NCI-H748 treated with DMSO at 0.1 percent for 48 hours (cell line): ENCODE results near the gene BDKRB2.

ENCODE experiments used
- DNase-seq: peaks from one replicate; lab custom pipeline; 2025; lab: John Stamatoyannopoulos, UW

BDKRB2 gene

DNA sequence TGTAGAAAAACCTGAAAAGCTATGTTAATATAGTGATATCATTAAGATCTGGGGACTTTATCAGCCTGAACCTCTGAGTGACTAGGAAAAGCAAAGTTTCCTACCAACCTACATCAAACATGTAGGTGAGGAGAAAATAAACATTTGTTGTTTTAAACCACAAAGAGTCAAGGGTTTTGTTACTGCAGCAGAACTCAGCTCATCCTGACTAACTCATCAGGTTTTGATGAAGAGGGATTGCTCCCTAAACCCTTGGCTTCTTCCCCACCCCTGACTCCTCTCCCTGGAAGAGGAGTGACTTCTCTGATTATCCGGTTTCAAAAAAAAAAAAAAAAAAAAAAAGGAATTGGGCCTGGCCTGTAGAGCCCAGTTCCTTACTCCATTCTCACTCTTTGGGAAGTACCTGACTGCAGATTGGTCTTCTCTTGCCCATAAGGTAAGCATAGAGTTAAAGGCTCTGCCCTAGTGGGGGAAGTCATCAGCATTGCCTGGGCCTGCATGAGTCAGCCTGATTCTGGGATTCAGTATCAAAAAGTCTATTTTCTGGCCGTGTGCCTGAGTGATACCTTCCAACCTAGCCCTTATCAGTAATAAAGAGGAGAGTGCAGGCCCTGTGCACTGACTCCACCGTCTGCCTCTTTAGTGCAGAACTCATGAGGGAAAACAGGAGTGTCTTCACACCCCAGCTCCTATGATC is 68.3 kb downstream of the BDKRB2 start:
- no peak for DNase-seq

DNA sequence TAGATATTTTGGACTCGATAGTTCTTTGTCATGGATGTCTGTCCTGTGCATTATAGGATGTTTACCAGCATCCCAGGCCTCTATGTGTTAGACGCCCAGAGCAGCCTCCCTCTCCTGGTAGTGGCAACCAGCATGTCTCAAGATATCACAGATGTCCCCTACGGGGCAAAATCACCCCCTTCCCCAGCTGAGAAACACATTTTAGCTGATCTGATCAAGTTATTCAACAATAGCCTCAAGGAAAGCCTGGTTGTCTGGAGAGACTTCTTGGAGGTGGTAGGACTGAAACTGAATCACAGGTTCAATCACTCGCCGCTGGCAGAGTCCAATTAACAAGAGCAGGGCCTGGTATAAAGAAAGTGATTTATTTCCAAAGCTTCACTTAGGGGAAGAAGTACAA is 69.0 kb downstream of the BDKRB2 start:
- no peak for DNase-seq

DNA sequence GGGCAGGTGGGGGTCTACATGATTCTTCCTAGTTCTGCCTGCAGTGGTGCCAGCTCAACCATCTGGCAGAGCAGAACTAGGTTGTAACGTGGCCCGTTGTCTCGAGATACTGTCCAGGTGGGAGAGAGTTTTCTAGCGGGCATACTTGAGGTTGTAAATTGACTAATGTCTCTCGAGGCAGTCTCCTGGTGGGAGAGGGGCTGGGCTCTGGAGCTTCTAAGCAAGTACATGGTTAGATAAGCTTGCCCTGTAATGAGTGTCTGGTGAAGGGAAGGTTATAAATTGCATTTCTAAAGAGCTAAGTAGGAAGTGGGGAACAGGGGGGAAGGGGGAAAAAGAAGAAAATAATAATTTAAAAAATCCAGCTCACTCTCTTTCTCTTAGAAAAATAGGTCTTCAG is 69.5 kb downstream of the BDKRB2 start:
- DNase-seq = no peak

DNA sequence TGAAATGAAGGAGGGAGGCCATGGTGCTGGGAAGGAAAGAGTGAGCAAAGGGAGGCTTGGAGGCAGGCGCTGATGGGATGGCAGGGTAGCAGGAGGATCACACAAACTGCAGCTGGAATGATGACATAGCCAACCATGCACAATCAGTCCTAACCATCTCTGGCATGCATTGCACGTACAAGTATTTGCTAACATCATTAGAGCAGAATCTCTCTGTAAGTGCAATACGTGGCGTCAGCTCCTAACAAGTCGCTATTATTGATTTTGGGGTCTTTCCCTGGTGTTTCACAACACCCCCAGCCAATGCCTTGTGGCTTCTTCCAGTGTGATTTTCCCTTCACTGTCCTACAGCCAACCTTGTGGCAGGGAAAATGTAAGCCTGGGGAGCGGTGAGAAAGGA is 69.9 kb downstream of the BDKRB2 start:
- no peak for DNase-seq

DNA sequence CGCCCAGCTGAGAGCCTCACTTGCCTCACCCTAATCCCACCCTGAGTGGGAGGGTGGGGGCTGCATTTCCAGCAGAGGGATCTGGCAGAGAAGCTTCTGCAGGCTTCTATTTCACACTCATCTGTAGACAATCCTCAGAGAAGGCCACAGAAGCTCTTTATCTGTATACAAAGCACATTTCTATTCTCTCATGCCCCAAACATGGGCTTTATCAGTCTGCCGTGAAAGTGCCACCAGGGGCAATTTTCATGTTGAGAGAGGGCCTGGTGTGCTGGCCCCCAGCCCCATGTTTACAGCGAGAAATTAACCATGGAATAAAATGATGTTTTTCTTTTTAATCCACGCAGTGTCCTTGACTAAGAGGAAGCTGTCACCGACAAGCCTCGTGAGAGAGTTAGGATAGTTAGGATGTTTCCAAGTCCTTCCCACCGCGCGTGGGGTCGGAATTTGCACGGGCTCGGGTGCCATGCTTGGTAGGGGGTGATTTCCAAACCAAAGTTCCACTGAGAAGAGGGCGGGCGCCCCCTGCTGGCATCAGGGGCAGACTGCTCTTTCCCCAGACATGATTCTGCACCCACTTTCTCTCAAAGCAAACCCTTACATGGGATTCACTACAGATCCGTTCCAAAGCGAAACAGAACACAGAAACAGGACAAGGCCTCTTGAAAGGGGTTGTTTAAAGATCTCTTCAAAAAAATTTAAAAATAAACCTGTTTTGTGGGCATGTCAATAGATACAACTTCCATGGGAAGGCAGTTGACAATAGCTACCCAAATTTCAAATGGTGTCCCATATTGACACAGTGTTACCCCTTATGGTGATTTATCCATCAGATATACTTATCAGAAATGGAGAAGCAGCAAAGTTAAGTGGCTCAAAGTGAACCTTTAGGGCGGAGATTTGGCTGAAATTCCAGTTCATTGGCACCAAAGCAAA is 70.8 kb downstream of the BDKRB2 start:
- peak; percentile 60 for DNase-seq

DNA sequence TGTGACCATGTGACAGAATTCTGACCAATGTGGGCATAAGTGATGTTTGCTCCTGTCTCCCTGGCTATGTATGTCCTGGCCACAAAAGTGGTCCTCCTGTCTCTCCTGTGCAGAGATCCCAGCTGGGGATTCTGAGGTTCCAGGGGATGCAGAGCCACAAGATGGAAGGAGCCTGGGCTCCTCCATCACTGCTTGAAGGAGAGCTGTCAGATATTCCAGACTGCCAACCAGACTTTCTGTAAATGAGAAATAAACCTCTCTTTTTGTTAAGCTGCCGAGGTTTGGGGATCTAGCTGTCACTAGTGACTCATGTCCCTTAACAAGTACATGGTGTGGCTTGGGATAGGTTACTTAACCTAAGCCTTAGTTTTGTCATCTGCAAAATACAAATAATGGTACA is 73.3 kb downstream of the BDKRB2 start:
- no peak for DNase-seq

DNA sequence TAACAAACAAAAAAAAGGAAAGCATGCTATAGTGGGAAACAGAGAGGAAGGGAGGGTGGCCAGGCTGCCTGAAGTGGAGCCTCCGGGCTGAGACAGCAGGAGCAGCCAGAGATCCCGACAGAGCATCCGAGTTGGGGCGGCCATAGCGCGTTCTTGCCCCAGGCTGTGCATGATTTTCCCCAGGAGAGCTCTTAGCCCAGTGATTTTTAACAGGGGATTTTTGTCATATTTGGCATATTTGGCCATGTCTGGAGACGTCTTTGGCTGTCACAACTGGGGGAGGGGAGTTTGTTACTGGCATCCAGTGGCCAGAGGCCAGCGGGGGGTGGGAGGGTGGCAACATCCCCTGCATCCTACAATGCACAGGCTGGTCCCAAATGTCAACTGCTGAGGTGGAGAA is 74.9 kb downstream of the BDKRB2 start:
- no peak for DNase-seq

DNA sequence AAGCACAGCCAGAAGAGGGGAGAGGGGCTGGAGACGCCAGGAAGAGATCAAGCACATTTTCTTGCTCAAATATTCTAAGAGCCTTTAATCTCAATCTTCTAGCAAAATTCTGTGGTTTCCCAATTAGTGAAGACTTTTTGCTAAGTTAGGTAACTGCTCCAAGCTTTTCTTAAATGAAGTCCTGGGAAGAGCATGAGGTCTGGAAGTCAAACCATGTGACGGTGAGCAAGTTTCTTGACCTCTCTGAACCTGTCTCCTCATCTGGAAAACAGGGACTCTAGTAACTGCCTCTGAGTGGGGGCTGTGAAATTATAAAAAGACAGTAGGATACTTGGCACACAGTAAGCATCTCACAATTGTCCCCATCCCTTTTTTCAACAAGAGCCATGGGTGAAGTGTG is 75.5 kb downstream of the BDKRB2 start:
- DNase-seq = no peak

DNA sequence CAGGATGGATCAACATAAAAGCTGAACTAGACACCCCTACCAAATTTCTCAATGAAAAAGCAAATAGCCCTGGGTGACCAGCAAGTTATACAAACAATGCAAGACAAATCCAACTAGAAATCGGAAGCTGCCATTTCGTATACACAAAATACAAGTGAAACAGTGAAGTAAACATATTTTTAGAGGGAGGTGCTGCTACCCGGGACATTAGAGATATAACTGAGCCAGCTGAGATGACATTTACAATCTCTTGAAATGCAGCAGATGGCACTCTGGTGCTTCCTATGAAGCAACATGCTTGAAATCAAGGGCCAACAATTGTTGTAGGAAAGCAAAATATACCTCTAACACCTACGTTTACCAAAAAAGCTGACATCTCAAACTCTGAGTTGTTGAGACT is 76.8 kb downstream of the BDKRB2 start:
- DNase-seq = no peak

DNA sequence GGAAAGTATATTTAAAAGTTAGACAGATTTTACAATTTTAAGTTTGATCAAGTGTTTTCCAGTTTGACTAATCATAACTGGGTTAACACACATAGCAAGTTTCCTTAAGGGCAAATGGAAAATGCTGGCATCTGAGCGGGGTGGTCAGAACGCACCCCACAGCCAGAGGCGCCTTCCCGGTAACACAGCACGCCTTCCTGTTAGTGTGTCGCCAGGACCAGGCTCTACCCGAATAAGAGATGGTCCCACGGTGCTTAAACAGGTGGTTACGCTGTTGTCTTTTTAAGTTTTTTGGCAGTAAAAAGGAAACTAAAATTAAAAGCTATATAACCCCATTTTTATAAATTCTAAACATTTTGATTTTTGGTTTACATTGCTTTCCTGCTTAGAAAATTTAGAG is 79.4 kb downstream of the BDKRB2 start:
- no peak for DNase-seq

DNA sequence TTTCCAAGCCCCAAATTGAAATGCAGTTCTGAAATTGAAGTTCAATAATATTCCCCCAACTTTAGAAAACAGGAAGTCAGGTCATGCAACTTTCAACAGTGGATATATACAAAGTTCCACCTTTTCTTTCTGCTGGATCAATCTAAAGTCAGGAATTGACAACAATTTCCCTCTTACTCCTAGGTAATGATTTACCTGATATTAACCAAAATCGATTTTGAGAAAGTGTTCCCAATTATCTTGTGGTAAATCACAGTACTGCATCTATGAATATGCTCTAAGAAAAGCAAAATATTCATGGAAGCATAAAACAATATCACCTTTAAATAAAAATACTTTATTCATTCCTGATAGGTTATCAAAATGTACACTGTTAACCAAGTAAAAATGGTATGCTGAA is 79.8 kb downstream of the BDKRB2 start:
- no peak for DNase-seq

DNA sequence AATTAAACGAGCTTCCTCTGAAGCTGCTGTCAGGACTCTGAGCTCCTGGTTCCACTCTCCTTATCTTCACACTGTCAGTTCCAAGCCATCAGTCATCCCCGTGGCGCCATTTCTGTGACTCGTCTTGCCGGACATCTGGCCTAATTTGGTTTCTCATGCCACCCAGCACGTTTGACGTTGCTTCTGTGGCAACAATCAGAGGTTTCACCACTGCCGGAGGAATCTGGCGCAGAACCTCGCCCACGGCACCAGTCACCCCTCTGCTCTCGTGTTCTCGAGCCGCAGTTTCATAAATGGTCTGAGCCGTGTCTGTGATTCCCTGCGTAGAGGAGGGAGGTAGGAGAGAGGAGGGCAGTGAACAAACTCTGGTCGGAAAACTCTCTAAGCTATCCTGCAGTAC is 81.0 kb downstream of the BDKRB2 start:
- no peak for DNase-seq

DNA sequence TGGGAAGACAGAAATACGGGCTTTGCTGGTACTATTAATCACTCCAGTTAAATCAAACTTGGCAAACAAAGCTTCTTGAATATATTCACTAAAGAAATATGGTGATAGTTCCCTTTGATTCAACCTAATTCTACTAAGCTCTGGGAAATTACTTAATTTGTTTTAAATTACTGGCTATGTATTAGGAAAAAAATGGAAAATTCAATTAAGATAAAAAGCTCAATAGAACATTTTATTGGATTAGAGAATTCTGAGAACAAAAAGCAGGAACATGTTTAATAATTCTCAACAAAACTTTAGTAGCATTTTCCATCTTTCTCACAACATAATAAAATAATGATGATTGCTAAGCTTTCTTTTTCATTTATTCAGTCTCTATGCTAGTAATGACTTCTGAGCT is 81.6 kb downstream of the BDKRB2 start:
- no peak for DNase-seq

DNA sequence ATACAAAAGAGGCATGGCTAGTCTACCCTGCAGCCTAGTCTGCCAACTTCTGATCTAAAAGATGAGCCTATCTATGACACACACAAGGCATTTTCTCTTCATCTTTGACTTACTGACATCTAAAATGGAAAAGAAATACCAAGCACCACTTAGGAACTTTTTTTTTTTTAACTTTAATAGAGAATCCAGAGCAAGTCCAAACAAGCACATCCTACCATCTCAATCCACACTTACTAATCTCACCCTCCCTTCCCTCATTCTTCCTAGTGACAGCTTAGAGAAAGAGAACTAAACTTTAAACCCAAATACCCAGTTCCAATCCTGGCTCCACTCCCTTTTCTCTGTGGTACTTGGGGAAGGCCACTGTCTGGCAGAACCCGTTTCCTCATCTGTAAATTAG is 83.2 kb downstream of the BDKRB2 start:
- DNase-seq = no peak
